Ascending aorta (tissue), 2 donors: ENCODE results near the gene SCLY. TPM values are rescaled to one million over a fixed set of nuclear protein-coding genes. Genes with fewer than 3 reads are reported as not detected.

ENCODE experiments used
- DNase-seq, 2 donors: peaks; one replicate each; pipeline ENCODE4 v3.0.0-alpha.2; 2019; ENCODE audit warnings: low spot score in 2 of 2
- H3K27ac ChIP-seq, 2 donors: fragments of 200-600 bp; sonication (generic); one replicate each; pipeline ENCODE4 v1.5.1; 2016 to 2017; ENCODE audit warnings: mild to moderate bottlenecking in 1 of 2
- H3K27me3 ChIP-seq: fragments of 200-600 bp; sonication (generic); one replicate; pipeline ENCODE4 v1.5.1; 2017
- H3K36me3 ChIP-seq, 2 donors: fragments of 200-600 bp; sonication (generic); one replicate each; pipeline ENCODE4 v1.5.1; 2016
- H3K4me1 ChIP-seq, 2 donors: fragments of 200-600 bp; sonication (generic); one replicate each; pipeline ENCODE4 v1.5.1; 2016 to 2017; ENCODE audit warnings: mild to moderate bottlenecking in 1 of 2
- H3K4me3 ChIP-seq, 2 donors: fragments of 200-600 bp; sonication (generic); one replicate each; pipeline ENCODE4 v1.5.1; 2016 to 2017; ENCODE audit warnings: mild to moderate bottlenecking in 1 of 2
- H3K9me3 ChIP-seq, 2 donors: fragments of 200-600 bp; sonication (generic); one replicate each; pipeline ENCODE4 v1.5.1; 2016
- CTCF ChIP-seq, 3 experiments: fragments of 200-600 bp in 2 of 3; fragments of 450-650 bp in 1 of 3; sonication (generic) in 2 of 3; IDR thresholded peaks; one replicate each; pipeline ENCODE4 v1.5.1; 2016 to 2019; ENCODE audit warnings: antibody characterized with exemption in 3 of 3, mild to moderate bottlenecking in 1 of 3, moderate library complexity in 1 of 3
- intact Hi-C: fragments of 100-400 bp; cut with DNase I; formaldehyde crosslinking; loops from one replicate; pipeline ENCODE4 v1.15.1; 2023
- total RNA-seq: library from RNA; depleted of rRNA; stranded (reverse); fragments of >200 nt; gene quantifications from one replicate; pipeline ENCODE4 v1.1.0, GENCODE V29; 2016

Gene SCLY
- total RNA-seq, 1 donor from 2014 or later: 87.5 TPM

- H3K9me3 ChIP-seq: no peaks in the 10 kb centered on the region
- H3K36me3 ChIP-seq: peaks cover 0 to 21% of the 10 kb centered on the region in 2 donors
- H3K27ac ChIP-seq: no peak overlapping the region
- no peak overlapping the region for H3K4me3 ChIP-seq
- intact Hi-C loops: loop anchor here (5.0 kb wide), 1 partner anchor 164 kb away; the partner anchor contains the start of gene RAMP1
- TF ChIP-seq CTCF (IDR thresholded peaks at IDR 0.05): no peak
- no peak for DNase-seq
- no peaks in the 10 kb centered on the region for H3K27me3 ChIP-seq
- H3K4me1 ChIP-seq: no peaks in the 10 kb centered on the region
Observed at GRCh38 chr2:238020816-238021215, 40.0 kb upstream of the SCLY start.

- Histone ChIP-seq H3K27me3 (no peaks in the 10 kb centered on the region), H3K9me3 (no peaks in the 10 kb centered on the region), H3K36me3 (peaks cover 0 to 21% of the 10 kb centered on the region in 2 donors), H3K4me1 (no peaks in the 10 kb centered on the region), H3K27ac (no peak overlapping the region), H3K4me3 (no peak overlapping the region)
- DNase-seq: no peak
- TF ChIP-seq CTCF (IDR thresholded peaks at IDR 0.05): no peak
- intact Hi-C loops: loop anchor here (5.0 kb wide), 1 partner anchor 164 kb away; the partner anchor contains the start of gene RAMP1
Observed at GRCh38 chr2:238021327-238021726, 39.5 kb upstream of the SCLY start.

- Histone ChIP-seq H3K27ac (no peak overlapping the region), H3K4me1 (no peaks in the 10 kb centered on the region), H3K9me3 (no peaks in the 10 kb centered on the region), H3K27me3 (no peaks in the 10 kb centered on the region), H3K4me3 (no peak overlapping the region), H3K36me3 (peaks cover 2 to 26% of the 10 kb centered on the region in 2 donors)
- no peak for TF ChIP-seq CTCF (IDR thresholded peaks at IDR 0.05)
- DNase-seq: no peak
- intact Hi-C loops: loop anchor here (5.0 kb wide), 1 partner anchor 165 kb away; the partner anchor contains the start of gene RAMP1
Observed at GRCh38 chr2:238022594-238023157, 38.1 kb upstream of the SCLY start.

- no peak for TF ChIP-seq CTCF (IDR thresholded peaks at IDR 0.05)
- H3K27me3 ChIP-seq: no peaks in the 10 kb centered on the region
- H3K36me3 ChIP-seq: peaks cover 6 to 22% of the 10 kb centered on the region in 2 donors
- no peaks in the 10 kb centered on the region for H3K9me3 ChIP-seq
- H3K4me3 ChIP-seq: no peak overlapping the region
- no peak overlapping the region for H3K27ac ChIP-seq
- H3K4me1 ChIP-seq: no peaks in the 10 kb centered on the region
- no peak for DNase-seq
- intact Hi-C loops: loop anchor here (5.0 kb wide), 1 partner anchor 166 kb away; the partner anchor contains the start of gene RAMP1
Observed at GRCh38 chr2:238023608-238024007, 37.2 kb upstream of the SCLY start.

GRCh38 chr2:238024986-238025385, 35.8 kb upstream of the SCLY start:
- Histone ChIP-seq H3K4me1 (no peaks in the 10 kb centered on the region), H3K36me3 (peaks cover 12 to 27% of the 10 kb centered on the region in 2 donors), H3K27ac (no peak overlapping the region), H3K27me3 (no peaks in the 10 kb centered on the region), H3K9me3 (no peaks in the 10 kb centered on the region), H3K4me3 (no peak overlapping the region)
- no peak for DNase-seq
- TF ChIP-seq CTCF (IDR thresholded peaks at IDR 0.05): no peak
- intact Hi-C loops: loop anchor here (5.0 kb wide), 1 partner anchor 168 kb away; the partner anchor contains the start of gene RAMP1
